Muscle layer of duodenum (tissue), 2 donors: ENCODE data around the gene CRYL1.

Source experiments
- H3K27ac ChIP-seq: one replicate; pipeline ENCODE4 v1.7.0; 2013; ENCODE audit warnings: mild to moderate bottlenecking, low read length
- H3K27me3 ChIP-seq: one replicate; pipeline ENCODE4 v1.7.0; 2013; ENCODE audit warnings: low read depth, mild to moderate bottlenecking, control low read depth, low read length
- H3K36me3 ChIP-seq, 2 donors: one replicate each; pipeline ENCODE4 v1.7.0; 2013; ENCODE audit warnings: low read length in 2 of 2, control low read depth in 1 of 2, mild to moderate bottlenecking in 1 of 2; ENCODE audit not compliant: insufficient read depth in 2 of 2, control insufficient read depth in 1 of 2
- H3K4me1 ChIP-seq, 2 donors: one replicate each; pipeline ENCODE4 v1.7.0; 2013; ENCODE audit warnings: low read length in 2 of 2, mild to moderate bottlenecking in 2 of 2, control low read depth in 1 of 2, moderate library complexity in 1 of 2; ENCODE audit not compliant: insufficient read depth in 2 of 2, control insufficient read depth in 1 of 2
- H3K4me3 ChIP-seq, 2 donors: one replicate each; pipeline ENCODE4 v1.7.0; 2013; ENCODE audit warnings: low read length in 2 of 2, low read depth in 1 of 2, mild to moderate bottlenecking in 1 of 2
- H3K9me3 ChIP-seq, 2 donors: one replicate each; pipeline ENCODE4 v1.7.0; 2013; ENCODE audit warnings: low read length in 2 of 2, control low read depth in 1 of 2, mild to moderate bottlenecking in 1 of 2; ENCODE audit not compliant: control insufficient read depth in 1 of 2
- donor health status: healthy.

The CRYL1 gene

GRCh38 chr13:20559659-20560356 lies 34.2 kb upstream of the CRYL1 start:
- H3K4me1 ChIP-seq, result no peaks in the 10 kb centered on the region
- H3K27ac ChIP-seq, result peak overlapping the region; percentile 84
- H3K4me3 ChIP-seq, result no peak overlapping the region
- H3K27me3 ChIP-seq, result no peaks in the 10 kb centered on the region
- no peaks in the 10 kb centered on the region for H3K36me3 ChIP-seq
- H3K9me3 ChIP-seq, result no peaks in the 10 kb centered on the region

GRCh38 chr13:20558982-20559381 lies 33.3 kb upstream of the CRYL1 start:
- H3K4me1 ChIP-seq, result no peaks in the 10 kb centered on the region
- H3K36me3 ChIP-seq, result no peaks in the 10 kb centered on the region
- no peak overlapping the region for H3K4me3 ChIP-seq
- no peaks in the 10 kb centered on the region for H3K9me3 ChIP-seq
- no peaks in the 10 kb centered on the region for H3K27me3 ChIP-seq
- no peak overlapping the region for H3K27ac ChIP-seq

GRCh38 chr13:20553311-20553710 lies 27.7 kb upstream of the CRYL1 start:
- no peak overlapping the region for H3K27ac ChIP-seq
- H3K4me3 ChIP-seq, result no peak overlapping the region
- no peaks in the 10 kb centered on the region for H3K4me1 ChIP-seq
- no peaks in the 10 kb centered on the region for H3K36me3 ChIP-seq
- H3K27me3 ChIP-seq, result no peaks in the 10 kb centered on the region
- no peaks in the 10 kb centered on the region for H3K9me3 ChIP-seq

- Histone ChIP-seq H3K4me3 (no peak overlapping the region), H3K27me3 (no peaks in the 10 kb centered on the region), H3K27ac (no peak overlapping the region), H3K4me1 (no peaks in the 10 kb centered on the region), H3K9me3 (no peaks in the 10 kb centered on the region), H3K36me3 (no peaks in the 10 kb centered on the region)
Measured at GRCh38 chr13:20550799-20551198, 25.1 kb upstream of the CRYL1 start.

GRCh38 chr13:20547479-20547908 lies 21.8 kb upstream of the CRYL1 start:
- H3K4me3 ChIP-seq, result no peak overlapping the region
- H3K9me3 ChIP-seq, result no peaks in the 10 kb centered on the region
- no peak overlapping the region for H3K27ac ChIP-seq
- no peaks in the 10 kb centered on the region for H3K36me3 ChIP-seq
- no peaks in the 10 kb centered on the region for H3K27me3 ChIP-seq
- no peaks in the 10 kb centered on the region for H3K4me1 ChIP-seq

GRCh38 chr13:20546556-20546955 lies 20.9 kb upstream of the CRYL1 start:
- H3K4me1 ChIP-seq, result no peaks in the 10 kb centered on the region
- no peaks in the 10 kb centered on the region for H3K27me3 ChIP-seq
- H3K36me3 ChIP-seq, result no peaks in the 10 kb centered on the region
- no peak overlapping the region for H3K4me3 ChIP-seq
- H3K9me3 ChIP-seq, result no peaks in the 10 kb centered on the region
- H3K27ac ChIP-seq, result no peak overlapping the region

GRCh38 chr13:20544201-20544923 lies 18.7 kb upstream of the CRYL1 start:
- no peaks in the 10 kb centered on the region for H3K36me3 ChIP-seq
- H3K27ac ChIP-seq, result no peak overlapping the region
- no peaks in the 10 kb centered on the region for H3K27me3 ChIP-seq
- no peak overlapping the region for H3K4me3 ChIP-seq
- H3K9me3 ChIP-seq, result no peaks in the 10 kb centered on the region
- H3K4me1 ChIP-seq, result no peaks in the 10 kb centered on the region

GRCh38 chr13:20536992-20537391 lies 11.3 kb upstream of the CRYL1 start:
- H3K27ac ChIP-seq, result no peak overlapping the region
- no peak overlapping the region for H3K4me3 ChIP-seq
- no peaks in the 10 kb centered on the region for H3K9me3 ChIP-seq
- H3K36me3 ChIP-seq, result no peaks in the 10 kb centered on the region
- H3K4me1 ChIP-seq, result no peaks in the 10 kb centered on the region
- no peaks in the 10 kb centered on the region for H3K27me3 ChIP-seq

GRCh38 chr13:20534038-20534608 lies 8.5 kb upstream of the CRYL1 start:
- H3K4me3 ChIP-seq, result no peak overlapping the region
- H3K9me3 ChIP-seq, result no peaks in the 10 kb centered on the region
- no peak overlapping the region for H3K27ac ChIP-seq
- no peaks in the 10 kb centered on the region for H3K36me3 ChIP-seq
- H3K27me3 ChIP-seq, result no peaks in the 10 kb centered on the region
- H3K4me1 ChIP-seq, result no peaks in the 10 kb centered on the region

- no peaks in the 10 kb centered on the region for H3K27me3 ChIP-seq
- no peak overlapping the region for H3K27ac ChIP-seq
- H3K4me3 ChIP-seq, result no peak overlapping the region
- H3K36me3 ChIP-seq, result no peaks in the 10 kb centered on the region
- H3K4me1 ChIP-seq, result peaks cover 3 to 8% of the 10 kb centered on the region in 2 donors
- H3K9me3 ChIP-seq, result no peaks in the 10 kb centered on the region
Measured at GRCh38 chr13:20528452-20528851, 2.8 kb upstream of the CRYL1 start.

GRCh38 chr13:20526664-20527063 lies 1.0 kb upstream of the CRYL1 start:
- H3K27me3 ChIP-seq, result no peaks in the 10 kb centered on the region
- no peaks in the 10 kb centered on the region for H3K36me3 ChIP-seq
- no peaks in the 10 kb centered on the region for H3K9me3 ChIP-seq
- H3K4me3 ChIP-seq, result peak overlapping the region; percentile 71 to 91
- H3K27ac ChIP-seq, result peak overlapping the region; percentile 95
- peaks cover 3 to 8% of the 10 kb centered on the region in 2 donors for H3K4me1 ChIP-seq
